Spleen (tissue), 7 donors: Measurements from ENCODE around the gene TAS2R60.
"Not testable (repeated sequence)": the region's sequence is repeated elsewhere in the genome, so short reads cannot be mapped to it uniquely, and the experiment has no call there.

Experiments used
- POLR2A ChIP-seq, 3 donors: fragments of 450-650 bp; IDR thresholded peaks; one replicate each; pipeline ENCODE4 v1.5.1; 2017; ENCODE audit warnings: antibody characterized with exemption in 3 of 3, mild to moderate bottlenecking in 1 of 3
- POLR2AphosphoS5 ChIP-seq, 3 donors: sonication (generic); formaldehyde crosslinking; IDR thresholded peaks; one replicate each; pipeline ENCODE4 v1.5.1; 2017; ENCODE audit warnings: antibody characterized with exemption in 3 of 3
- TF ChIP-seq, protein P1 (sequence below), 11 experiments: fragments of 200-600 bp in 7 of 11; fragments of 450-650 bp in 4 of 11; sonication (generic) in 4 of 11; IDR thresholded peaks in 8 of 11; conservative IDR thresholded peaks in 3 of 11; 1 replicate in 7 of 11; 2 replicates in 4 of 11; pipeline versions ENCODE4 v1.4.0 to v1.8.0; 2016 to 2021; ENCODE audit warnings: antibody characterized with exemption in 11 of 11, inconsistent platforms in 4 of 11, mild to moderate bottlenecking in 1 of 11
- donor health status: DM: no; HTN: no; CAD: no; lungs with moderate emphysema.
- donor health status: DM: no; HTN: no; CAD: no.
- donor health status: DM: no; HTN: no; CAD: no.

DNA sequence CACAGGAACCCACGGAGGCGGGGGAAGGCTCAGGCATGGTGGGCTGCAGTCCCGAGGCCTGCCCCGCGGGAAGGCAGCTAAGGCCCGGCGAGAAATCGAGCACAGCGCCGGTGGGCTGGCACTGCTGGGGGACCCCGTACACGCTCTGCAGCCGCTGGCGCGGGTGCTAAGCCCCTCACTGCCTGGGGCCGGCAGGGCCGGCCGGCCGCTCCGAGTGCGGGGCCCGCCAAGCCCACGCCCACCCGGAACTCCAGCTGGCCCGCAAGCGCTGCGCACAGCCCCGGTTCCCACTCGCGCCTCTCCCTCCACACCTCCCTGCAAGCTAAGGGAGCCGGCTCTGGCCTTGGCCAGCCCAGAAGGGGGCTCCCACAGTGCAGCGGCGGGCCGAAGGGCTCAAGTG is 18.8 kb upstream of the TAS2R60 start:
- TF ChIP-seq, protein P1, sequence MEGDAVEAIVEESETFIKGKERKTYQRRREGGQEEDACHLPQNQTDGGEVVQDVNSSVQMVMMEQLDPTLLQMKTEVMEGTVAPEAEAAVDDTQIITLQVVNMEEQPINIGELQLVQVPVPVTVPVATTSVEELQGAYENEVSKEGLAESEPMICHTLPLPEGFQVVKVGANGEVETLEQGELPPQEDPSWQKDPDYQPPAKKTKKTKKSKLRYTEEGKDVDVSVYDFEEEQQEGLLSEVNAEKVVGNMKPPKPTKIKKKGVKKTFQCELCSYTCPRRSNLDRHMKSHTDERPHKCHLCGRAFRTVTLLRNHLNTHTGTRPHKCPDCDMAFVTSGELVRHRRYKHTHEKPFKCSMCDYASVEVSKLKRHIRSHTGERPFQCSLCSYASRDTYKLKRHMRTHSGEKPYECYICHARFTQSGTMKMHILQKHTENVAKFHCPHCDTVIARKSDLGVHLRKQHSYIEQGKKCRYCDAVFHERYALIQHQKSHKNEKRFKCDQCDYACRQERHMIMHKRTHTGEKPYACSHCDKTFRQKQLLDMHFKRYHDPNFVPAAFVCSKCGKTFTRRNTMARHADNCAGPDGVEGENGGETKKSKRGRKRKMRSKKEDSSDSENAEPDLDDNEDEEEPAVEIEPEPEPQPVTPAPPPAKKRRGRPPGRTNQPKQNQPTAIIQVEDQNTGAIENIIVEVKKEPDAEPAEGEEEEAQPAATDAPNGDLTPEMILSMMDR (IDR thresholded peaks at IDR 0.05 in 8 of 11, conservative IDR thresholded peaks at IDR 0.05 in 3 of 11): not testable (repeated sequence)
- TF ChIP-seq POLR2A, POLR2AphosphoS5 (IDR thresholded peaks at IDR 0.05): not testable (repeated sequence)
